GM23248 (cell line): Measurements from ENCODE around the gene SCYGR3.

ENCODE experiments used
- EZH2 ChIP-seq: fragments of 200-600 bp; sonication (generic); IDR thresholded peaks from 2 replicates; pipeline ENCODE4 v1.6.1; 2018; ENCODE audit warnings: antibody characterized with exemption, mild to moderate bottlenecking; ENCODE audit not compliant: insufficient read depth, poor library complexity, severe bottlenecking
- EZH2phosphoT487 ChIP-seq: fragments of 200-600 bp; sonication (generic); IDR thresholded peaks from 2 replicates; pipeline ENCODE4 v1.6.1; 2018; ENCODE audit warnings: antibody characterized with exemption, moderate library complexity, mild to moderate bottlenecking, low read depth; ENCODE audit not compliant: insufficient read depth

DNA sequence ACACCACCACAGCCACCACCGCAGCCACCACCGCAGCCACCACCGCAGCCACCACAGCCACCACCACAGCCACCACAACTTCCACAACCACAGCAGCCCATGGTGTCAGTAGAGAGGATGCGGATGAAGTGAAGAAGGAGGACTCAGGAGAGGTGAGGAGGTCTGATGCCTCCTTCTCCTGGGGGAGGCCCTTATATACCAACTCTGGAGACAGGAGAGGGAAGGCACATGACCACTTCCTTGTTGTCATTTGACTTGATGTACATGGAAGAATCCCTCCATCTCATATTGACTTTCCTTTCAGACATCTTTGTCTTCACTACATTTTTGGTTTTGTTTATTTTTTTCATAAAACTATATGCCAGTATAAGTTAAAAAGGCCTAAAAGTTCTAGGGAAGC, at the start of gene SCYGR3:
- TF ChIP-seq EZH2 (no peak), EZH2phosphoT487 (no peak)
